Tibial nerve (tissue), 3 donors: ENCODE data around the gene PGLYRP4.

Source experiments
- CTCF ChIP-seq, 5 experiments: fragments of 200-600 bp in 3 of 5; fragments of 450-650 bp in 2 of 5; sonication (generic) in 3 of 5; IDR thresholded peaks; one replicate each; pipeline ENCODE4 v1.5.1; 2016 to 2019; ENCODE audit warnings: antibody characterized with exemption in 5 of 5, mild to moderate bottlenecking in 3 of 5, moderate library complexity in 2 of 5
- POLR2A ChIP-seq, 2 donors: fragments of 450-650 bp; IDR thresholded peaks; one replicate each; pipeline ENCODE4 v1.6.1; 2017; ENCODE audit warnings: antibody characterized with exemption in 2 of 2, mild to moderate bottlenecking in 2 of 2, moderate library complexity in 2 of 2

- TF ChIP-seq CTCF (IDR thresholded peaks at IDR 0.05) (no peak), POLR2A (IDR thresholded peaks at IDR 0.05) (no peak)
These were observed 14.7 kb downstream of the PGLYRP4 start for GRCh38 chr1:153333902-153334301.
